ENCODE data around the gene HSDL1.

The HSDL1 gene

DNA sequence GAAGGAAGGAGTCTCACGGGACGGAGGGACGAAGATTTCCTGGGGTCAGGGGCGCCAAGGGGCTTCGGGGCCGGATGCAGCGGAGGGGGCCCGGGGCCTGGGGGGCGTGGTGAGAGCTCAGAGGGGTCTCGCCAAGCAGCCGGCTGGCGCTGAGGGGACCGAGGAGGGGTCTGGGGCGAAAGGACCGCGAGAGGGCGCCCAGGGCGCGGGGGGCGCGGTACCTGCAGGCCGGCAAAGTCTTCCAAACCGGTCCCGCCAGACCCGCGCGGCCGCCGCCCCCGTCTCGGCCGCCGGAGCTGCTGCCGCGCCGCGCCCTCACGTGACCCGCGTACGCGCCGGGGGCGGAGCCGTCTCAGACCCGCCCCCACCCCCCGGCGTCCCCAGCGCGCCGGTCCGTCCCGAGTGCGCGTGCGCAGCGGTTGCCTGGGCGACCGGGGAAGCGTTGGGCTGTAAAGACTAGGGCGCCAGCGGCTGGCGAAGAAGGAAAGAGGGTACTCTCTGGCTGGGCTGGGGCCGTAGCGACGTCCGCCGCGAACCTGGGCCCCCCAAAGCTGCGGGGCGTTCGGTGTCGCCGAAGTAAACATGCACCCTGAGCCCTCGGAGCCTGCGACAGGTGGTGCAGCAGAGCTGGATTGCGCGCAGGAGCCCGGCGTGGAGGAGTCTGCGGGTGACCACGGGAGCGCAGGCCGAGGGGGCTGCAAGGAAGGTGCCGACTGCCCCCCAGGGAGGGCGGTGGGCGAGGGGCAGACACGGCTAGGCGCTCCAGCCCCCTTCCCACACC is at the start of gene HSDL1, which contains the start of gene DNAAF1:
TSS of gene HSDL1 (minus strand) at position 319 of the 781 bp plus-strand sequence. CDS start 13,856 bp downstream, outside the sequence.
TSS of gene DNAAF1 (plus strand) at position 450 of the 781 bp plus-strand sequence. CDS start at position 583, 133 bp downstream.
- DNase-seq: peak in 1 of 2 experiments; percentile 90

DNA sequence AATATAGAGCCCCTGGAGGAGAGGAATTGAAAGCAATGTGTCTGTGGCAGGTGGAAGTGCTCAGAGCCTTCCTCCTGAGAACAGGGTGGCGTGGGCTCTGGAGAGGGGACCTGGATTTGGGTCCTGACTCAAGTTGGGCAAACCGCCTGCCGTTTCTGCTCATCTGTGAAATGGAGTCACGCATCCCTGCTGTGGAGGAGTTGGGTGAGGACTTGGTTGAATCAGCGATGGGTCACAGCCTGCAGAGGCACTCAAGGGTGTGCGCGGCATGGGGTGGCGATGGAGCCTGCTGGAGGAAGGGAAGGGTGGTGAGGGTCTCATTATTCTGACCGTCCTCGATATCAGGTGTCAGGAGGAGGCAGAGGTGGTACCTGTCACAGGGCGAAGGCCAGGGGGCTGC is 49.0 kb upstream of the HSDL1 start:
- DNase-seq: no peak

DNA sequence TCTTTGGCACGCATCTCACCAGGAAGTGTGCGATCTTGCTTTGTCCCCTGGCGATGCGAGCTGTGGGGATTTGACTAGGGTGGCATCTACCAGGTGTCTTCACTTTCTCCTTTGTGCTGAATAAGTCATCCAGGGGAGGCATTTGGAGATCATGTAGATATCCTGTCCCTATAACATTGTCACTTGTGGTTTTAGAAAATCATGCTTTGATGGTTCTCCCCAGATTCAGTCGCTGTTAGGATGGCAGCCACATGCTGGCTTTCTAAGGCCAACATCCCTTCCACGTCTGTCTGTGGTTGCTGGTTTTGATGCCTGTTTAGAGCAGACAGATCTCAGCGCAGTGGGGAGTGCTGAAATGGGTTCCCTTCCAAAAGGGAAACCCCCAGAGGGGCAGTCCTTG is 48.5 kb upstream of the HSDL1 start:
- DNase-seq: no peak

DNA sequence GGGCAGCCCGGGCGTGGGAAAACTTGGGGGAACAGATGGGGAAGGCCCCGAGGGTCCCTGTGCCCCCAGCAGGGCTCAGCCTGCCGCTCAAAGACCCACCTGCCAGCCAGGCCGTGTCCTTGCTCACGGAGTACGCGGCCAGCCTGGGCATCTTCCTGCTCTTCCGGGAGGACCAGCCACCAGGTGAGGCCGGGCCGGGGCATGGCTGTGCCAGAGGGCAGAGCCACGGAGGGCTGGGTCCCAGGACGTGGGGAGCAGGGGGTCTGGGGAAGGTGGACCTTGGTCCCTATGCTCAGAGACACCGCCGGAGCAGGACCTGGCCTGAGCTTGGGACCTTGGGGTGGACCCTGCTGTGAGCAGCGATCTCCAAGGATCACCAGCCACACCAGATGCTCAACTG is 46.5 kb upstream of the HSDL1 start:
- DNase-seq: no peak

DNA sequence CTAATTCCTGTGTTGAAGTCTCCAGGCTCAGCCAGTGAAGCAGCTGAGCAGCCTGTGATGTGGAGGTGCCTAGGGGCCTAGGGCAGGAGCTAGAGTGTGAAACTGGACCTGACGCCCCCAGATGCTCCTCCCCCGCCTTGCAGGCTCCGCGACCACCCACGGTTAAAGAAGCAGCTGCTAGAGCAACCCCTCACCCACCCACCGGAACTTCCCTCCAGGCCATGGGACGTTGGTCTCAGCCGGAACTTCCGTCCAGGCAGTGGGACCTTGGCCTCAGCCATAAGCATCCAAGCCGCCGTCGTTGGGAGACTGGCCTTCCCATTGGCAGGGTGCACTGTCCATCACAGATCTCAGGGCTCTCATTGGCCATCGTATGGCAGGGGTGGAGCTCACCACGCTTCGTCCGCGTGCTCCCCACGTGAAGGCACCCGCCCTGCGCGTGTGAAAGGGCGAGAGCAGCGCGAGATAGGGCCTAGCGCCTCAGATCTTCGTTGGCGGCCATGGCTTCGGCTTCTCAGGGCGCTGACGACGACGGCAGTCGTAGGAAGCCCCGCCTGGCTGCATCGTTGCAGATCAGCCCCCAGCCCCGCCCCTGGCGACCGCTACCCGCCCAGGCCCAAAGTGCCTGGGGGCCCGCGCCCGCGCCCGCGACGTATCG is 45.9 kb upstream of the HSDL1 start, which contains the start of gene ADAD2:
TSS of gene ADAD2 (plus strand) at position 427 of the 658 bp plus-strand sequence. CDS start at position 501, 74 bp downstream.
- no peak for DNase-seq

DNA sequence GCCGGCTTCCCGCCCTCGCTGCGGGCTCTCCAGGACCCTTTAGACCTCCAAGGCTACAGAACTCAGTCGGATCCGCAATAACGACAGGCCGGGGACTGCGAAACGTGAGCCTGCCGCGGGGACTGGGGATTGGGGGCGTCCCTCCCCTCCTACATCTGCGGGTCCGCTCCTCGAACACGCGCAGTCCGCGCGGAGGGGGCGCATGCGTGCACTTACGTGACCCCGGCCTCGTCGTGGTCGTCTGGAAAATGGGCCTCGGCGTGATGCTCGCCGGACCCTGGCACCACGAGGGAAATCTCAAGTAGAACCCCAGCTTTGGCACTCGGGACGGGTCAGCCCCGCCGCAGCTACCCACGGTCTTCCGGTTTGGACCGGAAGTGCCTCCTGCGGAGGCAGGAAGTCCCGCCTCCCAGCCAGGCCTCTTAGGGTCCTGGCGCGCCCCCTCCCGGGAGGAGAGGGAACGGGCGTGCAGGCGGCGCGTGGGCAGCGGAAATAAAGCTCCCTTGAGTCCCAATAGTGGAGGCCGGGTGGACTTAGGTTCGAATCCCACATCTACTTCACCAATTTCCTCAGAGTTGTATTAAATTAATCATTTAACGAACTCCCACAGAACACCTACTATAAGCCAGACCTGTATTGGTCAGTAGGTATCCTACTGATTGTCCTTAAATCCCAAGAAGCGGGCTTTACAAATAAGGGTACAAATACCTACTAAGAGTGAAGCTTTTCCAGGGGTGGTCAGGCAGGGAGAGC is 41.9 kb upstream of the HSDL1 start, which contains the start of gene TAF1C:
TSS of gene TAF1C (minus strand) at position 373 of the 753 bp plus-strand sequence. CDS start 2,069 bp downstream, outside the sequence.
- DNase-seq: peak; percentile 63 to 91

DNA sequence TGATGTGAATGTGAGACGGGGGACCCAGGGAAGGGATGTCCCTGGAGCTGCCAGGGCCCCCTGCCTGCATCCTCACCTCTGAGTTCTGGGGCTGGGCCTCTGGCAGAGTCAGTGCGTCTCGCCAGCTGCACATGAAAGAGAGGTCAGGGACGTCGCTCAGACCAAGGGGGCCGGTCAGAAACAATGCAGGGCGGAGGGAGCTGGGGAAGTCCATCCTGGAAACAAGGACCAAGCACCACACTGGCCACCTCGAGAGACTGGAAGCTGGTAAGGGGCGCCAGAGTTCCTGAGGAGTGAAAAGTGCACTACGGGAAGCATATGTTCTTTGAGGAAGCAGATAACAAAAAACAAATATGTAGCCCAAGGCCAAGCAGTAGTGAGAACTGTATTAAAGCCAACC is 39.8 kb upstream of the HSDL1 start:
- DNase-seq: no peak

DNA sequence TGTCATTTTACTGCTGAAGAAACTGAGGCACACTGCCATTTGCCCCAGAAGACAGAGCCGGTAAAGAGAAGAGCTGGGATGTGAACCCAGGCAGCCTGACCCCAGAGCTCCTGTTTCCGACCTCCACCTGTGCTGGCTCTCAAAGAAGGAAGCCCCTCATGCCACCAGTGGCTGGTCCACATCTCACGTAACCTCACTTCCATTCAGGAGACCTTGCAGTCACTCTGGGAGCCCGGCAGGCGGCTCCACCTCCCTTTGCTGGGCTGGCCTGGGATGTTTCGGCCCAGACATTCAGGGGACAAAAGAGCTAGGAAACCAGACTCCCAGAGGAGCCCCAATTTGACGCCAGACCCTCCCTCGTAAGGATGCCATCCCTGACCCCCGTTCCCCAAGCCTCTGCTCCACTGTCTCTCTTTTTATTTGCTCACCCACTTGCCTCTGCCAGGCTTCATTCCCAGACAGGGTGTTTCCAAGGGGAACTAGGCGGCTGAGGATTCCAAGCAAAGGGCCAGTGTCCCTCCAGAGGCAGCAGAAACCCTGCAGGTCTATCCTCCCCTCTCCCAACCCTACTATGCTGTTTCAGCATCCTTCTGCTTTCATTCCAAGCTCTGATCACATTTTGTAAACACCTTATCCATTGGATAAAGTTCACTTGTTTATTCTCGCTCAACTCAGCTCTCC is 39.1 kb upstream of the HSDL1 start:
- DNase-seq: peak in 1 of 2 experiments; percentile 33

DNA sequence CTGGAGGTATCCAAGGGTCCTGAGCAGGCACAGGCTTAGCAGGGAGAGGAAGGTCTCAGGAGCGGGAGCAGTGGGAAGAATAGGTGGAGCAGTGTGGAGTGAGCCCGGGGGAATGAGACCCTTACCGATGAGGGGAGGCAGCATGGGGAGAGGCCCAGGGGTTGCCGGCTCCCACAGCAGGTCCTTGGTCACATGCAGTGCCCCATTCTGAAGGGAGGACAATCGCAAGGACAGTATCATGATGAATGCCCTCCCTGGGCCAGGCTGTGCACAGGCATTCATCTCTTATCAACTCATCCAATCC is 38.5 kb upstream of the HSDL1 start:
- no peak for DNase-seq

DNA sequence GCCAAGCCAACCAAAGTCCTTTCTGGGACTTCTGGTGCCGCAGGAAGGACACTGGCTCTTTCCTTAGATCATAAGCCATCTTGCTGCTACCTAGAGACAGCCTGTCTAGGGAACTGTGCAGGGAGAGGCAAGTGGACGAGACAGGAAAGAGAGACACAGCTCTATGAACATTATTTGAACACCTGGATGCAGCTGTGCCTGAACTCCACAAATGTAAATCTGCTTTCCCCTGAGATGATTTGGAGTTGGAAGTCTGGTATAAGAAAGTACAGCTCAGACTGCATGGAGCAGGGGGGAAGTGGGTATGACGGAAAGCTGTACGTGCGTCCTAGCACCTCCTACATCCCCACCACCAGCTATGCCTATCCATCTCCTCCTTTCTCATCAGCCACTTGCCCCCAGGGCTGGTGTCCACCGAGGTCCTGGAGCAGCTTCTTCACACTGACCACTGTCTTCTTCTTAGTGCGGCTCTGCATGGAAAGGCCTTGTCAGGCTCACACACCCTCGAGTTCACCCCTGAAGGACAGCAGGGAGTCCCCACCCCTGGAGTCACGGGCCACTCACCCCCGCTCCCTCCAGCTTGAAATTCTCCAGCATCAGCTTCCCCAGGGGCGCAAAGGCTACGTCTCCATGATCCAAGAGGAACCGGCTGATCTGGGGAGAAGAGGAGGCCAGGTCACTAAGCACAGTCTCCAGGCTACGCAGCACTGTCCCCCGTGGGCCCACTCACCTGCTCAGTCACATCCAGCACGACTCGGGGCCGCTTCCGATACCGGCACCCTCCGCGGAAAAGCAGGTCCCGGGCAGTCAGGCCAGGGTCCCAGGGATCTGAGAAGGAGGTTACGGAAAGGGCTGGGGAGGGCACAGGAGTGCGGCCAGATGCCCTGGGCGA is 37.9 kb upstream of the HSDL1 start:
- DNase-seq: no peak

DNA sequence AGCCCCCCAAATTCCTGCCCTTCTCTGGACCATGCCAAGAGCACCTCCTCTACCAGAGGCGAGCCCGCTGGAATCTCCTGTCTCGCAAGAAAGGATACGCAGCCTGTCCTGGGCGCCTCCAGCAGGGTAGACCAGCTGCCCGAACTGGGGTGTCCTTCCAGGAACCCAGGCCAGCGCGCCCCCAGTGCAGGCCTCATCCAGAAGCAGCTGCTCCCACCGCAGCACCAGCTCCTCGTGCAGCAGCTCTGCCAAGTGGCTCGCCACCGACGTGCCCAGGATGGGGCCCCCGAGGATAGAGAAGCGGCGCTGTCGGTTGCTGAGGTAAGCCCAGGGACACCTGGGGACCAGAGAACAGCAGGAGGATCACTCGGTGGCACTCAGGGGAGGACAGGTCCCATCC is 37.1 kb upstream of the HSDL1 start:
- no peak for DNase-seq

DNA sequence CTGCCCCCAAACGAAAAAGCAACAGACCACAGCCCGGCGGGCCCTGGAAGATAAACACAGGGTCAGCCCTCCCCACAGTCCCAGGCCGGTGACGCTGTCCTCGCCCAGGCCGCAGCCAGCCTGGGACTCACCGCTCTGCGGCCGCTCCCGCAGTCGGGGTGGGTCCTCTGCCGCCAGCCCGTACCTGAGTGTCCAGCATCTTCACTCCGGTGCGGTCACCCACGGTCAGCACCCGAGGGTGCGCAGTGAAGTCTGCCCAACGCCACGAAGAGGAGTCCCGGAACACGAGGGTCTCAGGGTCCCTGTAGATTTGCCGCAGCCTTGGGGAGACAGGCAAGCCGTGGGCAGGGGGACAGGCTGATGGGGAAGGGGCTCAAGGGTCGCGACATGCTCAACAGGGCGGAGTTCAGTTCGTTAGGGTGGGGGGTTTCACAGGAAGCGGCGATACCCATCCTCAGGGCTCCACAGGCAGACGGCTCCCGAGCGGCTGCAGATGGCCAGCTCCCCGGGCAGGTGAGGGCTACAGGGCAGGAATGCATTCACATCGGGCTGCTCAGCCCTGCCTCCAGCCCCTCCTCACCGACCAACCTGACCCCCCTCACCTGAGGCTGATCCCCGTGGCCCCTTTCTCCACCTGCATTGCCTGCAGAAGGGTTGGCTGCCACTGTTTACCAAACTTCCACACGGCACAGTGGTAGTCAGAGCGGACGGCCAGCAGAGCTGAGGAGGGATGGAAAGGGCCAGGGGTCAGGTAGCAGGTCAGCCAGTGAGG is 36.4 kb upstream of the HSDL1 start:
- DNase-seq: no peak

DNA sequence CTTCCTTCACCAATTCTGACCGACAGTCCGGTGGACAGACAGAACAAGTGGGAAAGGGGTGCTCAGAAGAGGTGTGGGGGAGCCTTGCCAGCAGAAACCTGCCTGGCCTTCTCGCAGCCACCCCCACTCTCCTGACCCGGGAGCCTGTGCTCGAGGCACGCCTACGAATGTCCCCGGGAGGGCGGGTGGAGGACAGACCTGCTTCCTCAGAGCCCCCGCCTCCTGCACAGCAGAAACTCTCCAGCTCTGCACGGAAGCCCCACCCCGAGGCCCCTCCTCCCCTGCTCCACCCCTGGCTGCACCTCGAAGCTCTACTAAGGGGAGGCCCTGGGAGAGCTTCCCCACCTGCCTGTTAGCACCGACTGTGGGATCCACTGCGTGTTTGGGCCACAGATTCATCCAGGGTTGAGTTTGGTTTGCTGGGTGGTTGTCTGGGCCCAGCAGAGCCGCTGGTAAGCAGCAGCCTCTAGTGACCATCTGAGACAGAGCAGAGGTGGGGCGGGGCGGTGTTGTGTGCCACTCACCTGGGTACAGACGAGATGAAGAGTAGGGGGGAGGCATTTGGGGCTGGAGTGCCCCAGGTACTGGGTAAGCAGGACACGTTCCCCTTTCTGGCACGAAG is 35.7 kb upstream of the HSDL1 start:
- DNase-seq: no peak

DNA sequence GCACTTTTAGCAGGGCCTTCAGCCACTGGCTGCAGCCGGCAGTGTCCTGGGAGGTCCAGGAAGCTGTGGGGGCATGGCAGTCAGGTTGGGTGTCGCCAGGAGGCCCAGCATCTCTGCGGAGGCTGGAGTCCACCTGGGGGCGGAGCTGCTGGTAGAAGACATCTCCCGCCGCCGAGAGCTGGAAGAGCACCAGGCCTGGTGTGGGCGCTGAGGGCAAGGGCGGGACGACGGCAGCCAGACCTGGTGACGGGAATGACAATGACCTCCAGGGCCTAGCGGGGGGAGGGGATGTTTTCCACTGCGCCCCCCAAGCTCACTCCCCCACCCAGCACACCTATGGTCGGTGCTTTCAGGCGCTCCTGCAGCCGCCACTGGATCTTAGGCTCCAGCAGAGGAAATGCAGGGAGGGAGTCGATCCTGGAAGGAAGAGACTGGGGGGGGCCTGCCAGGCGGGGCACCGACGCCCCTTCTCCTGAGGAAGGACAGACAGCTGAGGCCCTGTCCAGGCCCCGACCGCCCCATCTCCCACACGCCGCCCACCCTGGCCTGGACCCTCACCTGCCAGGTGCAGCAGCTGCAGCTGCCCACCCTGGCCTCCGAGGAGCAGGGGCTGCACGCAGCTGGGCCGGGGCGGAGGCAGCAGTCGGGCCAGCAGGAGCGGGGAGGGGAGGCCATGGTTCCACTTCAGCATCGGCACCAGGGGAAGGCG is 34.8 kb upstream of the HSDL1 start:
- no peak for DNase-seq

DNA sequence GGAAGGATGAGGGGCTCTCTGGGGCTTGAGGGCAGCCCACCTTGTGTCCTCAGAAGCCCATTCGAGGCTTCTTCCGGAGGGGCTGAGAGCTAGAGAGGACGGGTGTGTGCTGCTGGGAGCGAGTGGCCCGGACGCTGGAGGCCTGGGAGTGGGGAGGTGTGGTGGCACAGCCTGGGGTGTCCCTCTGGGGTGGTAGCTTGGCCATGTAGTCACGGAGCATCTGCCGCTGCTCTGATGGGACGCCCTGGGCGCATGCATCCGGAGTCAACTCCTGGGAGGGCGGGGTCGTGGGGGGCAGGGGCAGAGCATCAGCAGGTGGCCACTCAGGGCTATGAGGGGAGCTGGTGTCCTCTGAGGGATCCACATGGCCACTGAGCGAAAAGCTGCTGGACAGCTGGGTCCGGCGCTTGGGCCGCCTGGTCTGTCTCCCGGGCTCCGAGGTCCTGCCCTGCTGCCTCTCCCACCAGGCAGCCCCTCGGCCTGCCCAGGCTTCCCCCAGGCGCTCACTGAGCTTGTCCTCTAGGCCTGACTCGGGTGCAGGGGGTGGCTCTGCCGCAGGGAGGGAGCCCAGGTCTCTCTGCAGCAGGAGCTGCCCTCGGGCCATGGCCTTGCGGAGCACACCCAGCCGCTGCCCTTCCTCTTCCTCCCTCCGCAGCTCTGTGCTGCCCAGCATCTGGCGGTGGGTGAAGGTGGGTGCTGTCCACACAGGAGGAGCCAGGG is 34.1 kb upstream of the HSDL1 start:
- no peak for DNase-seq

DNA sequence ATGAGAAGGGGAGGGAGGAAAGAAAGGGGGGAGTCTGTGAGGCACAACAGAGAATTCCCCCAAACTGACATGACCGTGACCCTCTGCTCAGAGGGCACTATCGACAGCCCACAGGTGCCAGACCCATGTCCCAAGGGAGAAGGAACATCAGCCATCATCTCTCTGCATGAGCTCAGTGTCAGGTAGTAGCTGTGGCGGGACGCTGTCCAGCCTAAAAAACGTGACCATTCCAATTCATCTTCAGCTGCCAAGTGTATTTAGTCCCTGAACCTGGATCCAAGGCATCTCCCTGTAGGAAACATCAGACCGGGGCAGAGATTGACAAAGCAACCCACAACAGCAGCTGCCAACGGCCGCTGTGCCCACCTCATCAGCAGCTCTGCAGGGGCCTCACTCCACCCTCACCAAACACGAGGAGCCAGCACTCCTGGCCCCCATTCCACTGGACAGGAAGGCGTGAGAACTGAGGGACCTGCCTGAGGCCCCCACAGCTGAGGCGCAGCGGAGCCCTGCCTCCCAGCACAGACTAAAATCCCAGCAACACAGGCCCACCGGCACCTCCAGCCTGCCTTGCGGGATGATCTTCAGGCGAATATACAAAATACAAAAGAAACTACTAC is 33.3 kb upstream of the HSDL1 start:
- no peak for DNase-seq

DNA sequence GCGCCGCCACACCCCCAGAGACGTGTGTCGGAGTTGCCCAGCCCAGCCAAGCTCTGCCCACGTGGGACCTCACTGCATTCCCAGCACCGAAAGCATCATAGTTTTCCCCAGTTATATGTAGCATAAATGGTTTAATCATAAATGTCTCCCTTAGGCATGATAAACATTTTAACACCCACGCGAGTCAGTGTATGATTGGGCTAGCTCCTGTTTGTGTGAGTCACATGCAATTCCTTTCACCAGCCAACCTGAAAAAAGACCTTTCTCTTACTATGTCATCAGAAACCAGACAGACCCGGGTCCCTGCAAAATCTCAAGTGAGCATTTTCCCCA is 32.7 kb upstream of the HSDL1 start:
- DNase-seq: no peak

DNA sequence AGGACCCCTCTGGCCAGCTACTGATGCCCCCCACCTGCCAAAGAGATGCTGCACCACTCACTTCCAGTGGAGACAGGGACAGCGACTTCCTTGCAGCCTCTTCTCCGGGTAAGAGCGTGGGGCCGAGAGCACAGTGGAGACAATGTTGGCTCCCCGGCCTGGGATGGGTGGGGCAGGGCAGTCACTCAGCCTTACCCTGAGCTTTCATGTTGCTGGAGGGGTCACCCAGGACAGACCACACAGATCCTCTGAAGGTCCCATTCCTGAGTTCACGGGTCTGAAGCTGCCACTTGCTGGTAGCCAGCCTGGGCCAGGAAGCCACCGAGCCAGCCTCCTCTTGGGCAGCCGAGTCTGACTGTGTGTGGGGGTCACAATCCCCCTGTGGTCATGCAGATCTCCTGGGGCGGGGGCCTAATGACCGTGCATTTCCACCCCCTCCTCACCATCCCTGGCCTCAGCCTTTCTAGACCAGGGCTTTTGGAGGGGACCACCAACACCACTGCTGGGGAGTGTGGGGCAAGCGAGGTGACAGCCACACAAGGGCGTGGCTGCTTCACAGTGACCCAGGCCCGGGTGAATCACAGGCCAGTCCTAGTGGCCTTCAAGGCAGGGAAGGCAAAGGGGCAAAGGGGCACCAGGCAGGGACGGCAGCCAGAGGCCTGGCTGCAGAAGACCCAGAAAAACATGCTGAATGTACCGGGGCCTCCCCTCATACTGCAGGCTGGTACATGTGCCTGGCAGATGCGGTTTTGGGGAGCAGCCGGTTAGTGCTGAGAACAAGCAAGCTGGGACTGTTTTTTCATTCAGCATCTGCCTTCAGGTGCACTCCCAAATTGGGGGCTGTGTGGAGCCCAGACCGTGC is 31.4 kb upstream of the HSDL1 start:
- DNase-seq: no peak
